Ureter (tissue), 1 donor: Measurements from ENCODE around the gene ELN. TPM values are rescaled to one million over a fixed set of nuclear protein-coding genes. Genes with fewer than 3 reads are reported as not detected.

Experiments used
- DNase-seq: peaks from one replicate; pipeline ENCODE4 v3.0.0-alpha.2; 2020; ENCODE audit warnings: low spot score
- total RNA-seq: library from RNA; stranded (reverse); gene quantifications from one replicate; pipeline ENCODE4 v1.2.4, GENCODE V29; 2023
- donor health status: DM: yes; HTN: yes; CAD: no.

Gene ELN
- total RNA-seq, 1 donor from 2014 or later: 31.9 TPM

GRCh38 chr7:74092321-74092963 is 64.5 kb downstream of the ELN start:
- DNase-seq: no peak

- DNase-seq: no peak
Observed at GRCh38 chr7:74092964-74093471, 65.0 kb downstream of the ELN start.

GRCh38 chr7:74093671-74094223 is 65.8 kb downstream of the ELN start:
- no peak for DNase-seq

GRCh38 chr7:74094224-74095101 is 66.5 kb downstream of the ELN start:
- DNase-seq: peak; percentile 85

- DNase-seq: no peak
Observed at GRCh38 chr7:74095135-74095534, 67.2 kb downstream of the ELN start.

- DNase-seq: no peak
Observed at GRCh38 chr7:74097937-74098614, 70.1 kb downstream of the ELN start.

- no peak for DNase-seq
Observed at GRCh38 chr7:74099031-74099430, 71.1 kb downstream of the ELN start.

GRCh38 chr7:74101061-74101681 is 73.2 kb downstream of the ELN start:
- no peak for DNase-seq

- no peak for DNase-seq
Observed at GRCh38 chr7:74103219-74103772, 75.3 kb downstream of the ELN start.

- DNase-seq: no peak
Observed at GRCh38 chr7:74104702-74105101, 76.7 kb downstream of the ELN start.

- DNase-seq: no peak
Observed at GRCh38 chr7:74105992-74106391, 78.0 kb downstream of the ELN start.

GRCh38 chr7:74106846-74107245 is 78.9 kb downstream of the ELN start:
- no peak for DNase-seq

- DNase-seq: no peak
Observed at GRCh38 chr7:74115326-74115725, 87.4 kb downstream of the ELN start.

GRCh38 chr7:74116356-74116755 is 88.4 kb downstream of the ELN start:
- no peak for DNase-seq

Other genes with a start within 250 kb of the ELN start
- 244 TPM for gene CLDN4, start 197.2 kb upstream of the ELN start, total RNA-seq
- gene METTL27, start 185.7 kb upstream of the ELN start, total RNA-seq: 14.4 TPM
- not detected for gene TMEM270, start 167.0 kb upstream of the ELN start, total RNA-seq
- gene LIMK1, start 55.6 kb downstream of the ELN start, total RNA-seq: 26.0 TPM
- 237 TPM for gene EIF4H, start 146.2 kb downstream of the ELN start, total RNA-seq
- 4.7 TPM for gene LAT2, start 181.8 kb downstream of the ELN start, total RNA-seq
- gene RFC2, start 226.2 kb downstream of the ELN start, total RNA-seq: 23.3 TPM